Globus pallidus (tissue), 1 donor: ENCODE measurements around the gene CUEDC1.

Experiments
- DNase-seq: peaks from one replicate; pipeline ENCODE4 v3.0.0-alpha.2; 2015; ENCODE audit warnings: low spot score

Gene CUEDC1

DNA sequence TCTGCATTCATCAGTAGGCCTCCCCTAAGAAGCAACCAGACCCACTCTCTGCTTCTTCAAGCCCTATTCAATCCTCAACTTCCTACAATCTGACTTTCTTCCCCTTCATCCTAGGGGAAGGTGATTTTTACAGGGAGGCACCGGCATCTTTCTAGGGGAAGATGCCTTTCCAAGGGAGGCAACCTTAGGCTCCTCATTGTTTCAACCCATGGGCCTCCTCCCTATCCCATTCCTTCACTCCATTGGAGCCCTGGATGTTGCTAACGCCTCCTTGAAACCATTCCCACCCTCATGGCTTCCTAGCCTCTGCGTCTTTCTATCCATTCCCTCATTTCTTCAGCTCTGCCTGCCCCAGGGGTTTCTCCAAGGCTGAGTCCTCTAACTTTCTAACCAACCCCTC, 2.7 kb upstream of the CUEDC1 start:
- DNase-seq: no peak

DNA sequence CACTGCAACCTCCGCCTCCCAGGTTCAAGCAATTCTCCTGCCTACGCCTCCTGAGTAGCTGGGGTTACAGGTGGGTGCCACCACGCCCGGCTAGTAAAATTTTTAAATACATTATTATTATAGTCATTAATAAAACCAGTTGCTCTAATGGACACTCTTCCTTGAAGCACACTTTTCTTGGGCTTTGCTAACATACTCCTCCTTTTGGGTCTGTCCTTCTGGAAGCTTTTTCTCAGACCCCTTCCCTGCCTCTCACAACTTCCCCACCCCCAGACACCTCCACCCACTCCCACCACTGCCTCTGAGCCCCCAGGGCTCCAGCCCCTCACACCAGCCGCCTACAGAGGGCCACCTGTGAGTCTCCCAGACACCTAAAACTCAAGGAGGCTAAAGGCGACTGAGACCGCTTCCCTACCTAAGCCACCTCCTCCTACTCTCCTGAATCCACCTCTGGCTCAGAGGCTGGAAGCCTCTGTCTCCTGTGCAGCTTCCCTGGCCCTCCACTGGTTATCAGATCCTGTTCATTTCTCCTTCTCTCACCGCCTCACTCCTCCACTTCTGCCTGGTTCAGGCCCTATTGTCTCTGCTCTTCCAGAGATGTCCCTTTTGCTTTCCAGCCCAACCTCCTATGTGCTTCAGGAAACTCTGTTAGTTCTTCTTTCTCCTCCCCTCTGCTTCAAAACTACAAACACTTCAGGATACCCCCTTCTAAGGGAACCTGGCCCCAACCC, 2.1 kb upstream of the CUEDC1 start:
- no peak for DNase-seq

DNA sequence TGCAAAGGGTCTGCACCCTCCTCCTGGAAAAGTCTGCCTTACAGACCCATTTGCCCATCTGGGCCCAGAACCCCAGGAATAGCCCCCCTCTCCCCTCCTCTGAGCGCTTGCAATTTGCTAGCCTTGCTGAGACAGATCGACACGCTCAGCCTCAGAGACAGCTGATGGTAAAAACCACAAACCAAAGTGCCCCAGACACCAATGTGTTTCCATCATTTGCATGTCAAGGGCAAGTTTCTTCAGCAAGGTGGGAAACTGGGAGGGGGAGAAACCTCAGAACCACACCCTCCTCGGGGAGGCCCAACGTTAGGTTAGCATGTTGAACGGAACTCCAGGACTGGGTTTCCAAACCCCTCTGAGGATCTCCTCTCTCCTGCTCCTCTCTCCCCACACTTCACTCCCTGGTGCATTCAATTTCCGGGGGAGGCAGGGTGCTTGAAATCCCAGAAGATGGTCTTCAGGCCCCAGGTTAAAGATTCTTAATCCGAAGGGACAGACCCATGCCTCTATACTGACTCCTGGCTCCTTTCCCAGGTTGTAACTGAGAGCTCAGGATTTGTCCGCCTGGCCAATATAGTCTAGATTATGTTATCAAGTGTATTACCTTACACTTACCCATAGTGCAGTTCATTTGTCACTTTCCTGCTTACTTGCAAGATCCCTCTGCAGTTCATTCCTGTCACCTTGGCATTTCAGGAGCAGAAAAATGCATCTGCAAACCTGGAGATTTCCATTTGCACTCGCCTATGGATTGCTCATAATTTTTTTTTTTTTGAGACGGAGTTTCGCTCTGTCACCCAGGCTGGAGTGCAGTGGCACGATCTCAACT, 1.3 kb upstream of the CUEDC1 start:
- no peak for DNase-seq

DNA sequence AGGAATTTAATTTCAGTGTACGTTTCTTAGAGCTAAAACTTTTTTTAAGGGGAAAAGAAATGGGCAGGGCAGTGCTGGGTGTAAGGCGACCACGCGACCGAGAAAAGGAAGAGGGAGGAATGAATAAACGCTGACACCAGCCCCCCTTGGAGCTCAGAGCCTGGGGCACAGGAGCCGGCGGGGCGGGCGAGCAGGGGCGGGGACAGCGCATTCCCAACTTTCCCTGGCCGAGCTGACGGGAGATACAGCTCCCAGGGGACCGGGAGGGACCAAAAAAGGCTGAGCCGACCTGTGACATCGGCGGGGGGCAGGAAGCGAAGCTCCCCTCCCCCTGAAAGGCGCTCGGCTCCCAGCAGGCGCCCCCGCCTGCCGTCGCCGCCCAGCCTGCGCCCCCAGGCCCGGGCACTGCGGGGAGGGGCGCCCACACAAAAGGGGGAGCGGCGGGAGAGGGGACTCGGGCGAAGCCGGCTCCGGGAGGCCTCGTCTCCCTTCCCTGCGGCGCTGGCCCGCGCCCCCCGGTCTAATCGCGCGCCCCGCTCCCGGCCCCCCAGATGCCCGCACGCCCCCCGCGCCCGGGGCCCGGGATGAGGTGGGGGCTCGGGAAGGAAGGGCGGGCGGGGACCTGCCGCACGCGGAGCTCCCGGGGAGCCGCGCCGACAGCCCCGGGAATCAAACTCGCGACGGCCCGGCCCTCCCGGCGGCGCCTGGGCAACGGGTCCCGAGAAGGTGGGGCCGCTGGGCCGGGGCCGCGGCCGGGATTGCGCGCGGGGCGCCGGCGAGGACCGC, 622 bp downstream of the CUEDC1 start:
- peak; percentile 74 for DNase-seq

DNA sequence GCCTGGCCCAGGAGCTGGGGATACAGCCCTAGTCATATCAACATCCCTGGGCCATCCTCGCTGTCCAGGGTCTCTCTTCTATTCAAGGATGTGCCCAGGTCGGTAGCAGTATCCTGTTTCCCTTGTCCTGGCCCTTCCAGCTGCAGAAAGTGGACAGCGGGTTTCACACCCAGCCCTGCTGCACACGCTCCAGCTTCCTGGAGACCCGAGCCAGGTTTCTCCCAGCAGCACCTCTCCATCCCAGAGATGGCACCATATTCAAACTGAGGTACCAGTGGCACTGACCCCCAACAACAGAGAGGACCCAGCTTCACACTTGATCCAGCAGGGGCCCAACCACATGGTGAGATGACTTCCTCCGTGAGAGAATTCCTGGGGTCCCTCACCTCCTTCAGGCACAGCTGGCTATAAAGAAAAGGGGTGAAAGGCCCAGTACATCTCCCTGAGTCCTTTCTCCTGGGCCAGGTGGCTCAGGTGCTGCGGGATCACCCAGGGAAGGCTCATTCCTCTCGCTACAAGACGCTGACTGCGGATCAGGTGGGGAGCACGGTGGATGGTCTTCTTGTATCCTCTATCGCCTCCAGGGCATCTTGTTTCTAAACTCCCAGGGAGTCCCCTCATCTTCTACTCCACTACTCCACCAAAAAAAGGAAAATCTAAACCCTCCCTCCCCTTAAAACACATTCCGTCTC, 1.4 kb downstream of the CUEDC1 start:
- DNase-seq: no peak

DNA sequence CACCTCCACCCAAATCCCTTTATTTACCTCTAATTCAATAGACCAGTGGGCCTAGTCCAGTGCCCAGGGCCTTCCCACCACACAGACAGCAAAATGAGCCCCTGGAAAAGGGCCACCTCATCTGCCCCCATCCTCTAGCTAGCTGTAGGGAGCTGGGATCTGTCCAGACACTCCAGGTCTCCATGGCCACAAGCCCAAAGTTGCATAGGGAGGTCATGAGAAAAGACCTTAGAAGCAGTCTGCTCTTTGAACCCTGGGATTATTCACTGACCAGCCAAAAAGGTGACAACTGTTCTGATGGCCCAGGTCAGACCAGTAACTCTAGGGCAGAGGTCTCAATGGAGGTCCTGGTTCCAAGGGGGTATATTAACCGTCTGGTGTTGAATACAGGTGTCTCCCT, 2.0 kb downstream of the CUEDC1 start:
- DNase-seq: no peak

DNA sequence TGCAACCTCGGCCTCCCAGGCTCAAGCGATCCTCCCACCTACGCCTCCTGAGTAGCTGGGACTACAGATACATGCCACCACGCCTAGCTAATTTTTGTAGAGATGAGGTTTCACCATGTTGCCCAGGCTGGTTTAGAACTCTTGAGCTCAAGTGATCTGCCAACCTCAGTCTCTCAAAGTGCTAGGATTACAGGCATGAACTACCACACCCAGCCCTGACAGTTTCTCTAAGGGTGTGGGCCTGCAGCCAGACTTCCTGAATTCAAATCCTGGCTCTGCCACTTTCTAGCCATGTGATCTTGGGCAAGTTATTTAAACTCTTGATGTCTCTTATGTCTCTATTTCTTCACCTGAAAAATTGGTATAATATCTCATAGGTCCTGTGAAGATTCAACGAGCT, 5.6 kb downstream of the CUEDC1 start:
- peak; percentile 29 for DNase-seq

DNA sequence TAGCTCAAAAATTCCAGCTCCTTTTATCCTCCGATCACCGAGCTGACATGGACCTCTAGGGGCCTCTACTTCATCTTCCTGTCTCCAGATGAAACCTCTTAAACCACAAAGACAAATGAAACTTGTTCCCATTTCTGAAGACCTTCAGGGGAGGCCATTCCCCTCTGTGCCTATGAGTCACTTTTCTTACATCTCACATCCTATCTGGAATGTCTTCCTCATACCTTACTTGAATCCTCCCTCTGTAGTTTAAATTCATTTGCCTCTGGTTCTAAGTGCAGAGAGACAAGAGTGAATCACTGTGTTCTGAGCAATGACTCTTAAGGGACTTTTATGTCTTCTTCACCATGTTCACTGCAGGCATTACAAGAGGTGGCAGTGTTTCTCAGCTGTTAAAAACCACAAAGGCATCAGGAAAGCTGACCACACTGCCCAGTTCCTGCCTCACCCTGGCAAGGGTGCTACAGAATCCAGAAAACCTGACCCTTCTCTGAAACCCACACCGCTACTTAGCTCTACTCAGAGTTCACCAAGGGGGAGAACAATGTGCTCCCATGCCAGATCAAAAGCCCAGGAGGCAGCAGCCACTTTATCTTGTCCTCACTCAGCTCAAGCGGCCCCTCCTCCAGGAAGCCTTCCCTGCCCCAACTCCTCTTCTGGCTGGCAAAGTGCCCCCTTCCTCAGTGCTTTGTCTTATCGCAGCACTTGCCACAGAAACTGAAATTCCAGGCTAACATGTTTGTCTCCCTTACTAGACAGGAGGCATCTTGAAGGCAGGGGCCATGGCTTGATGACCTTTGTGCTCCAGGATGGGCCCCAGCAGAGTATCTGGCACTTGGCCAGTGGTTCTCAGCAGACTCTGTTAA, 6.4 kb downstream of the CUEDC1 start:
- DNase-seq: peak; percentile 65

DNA sequence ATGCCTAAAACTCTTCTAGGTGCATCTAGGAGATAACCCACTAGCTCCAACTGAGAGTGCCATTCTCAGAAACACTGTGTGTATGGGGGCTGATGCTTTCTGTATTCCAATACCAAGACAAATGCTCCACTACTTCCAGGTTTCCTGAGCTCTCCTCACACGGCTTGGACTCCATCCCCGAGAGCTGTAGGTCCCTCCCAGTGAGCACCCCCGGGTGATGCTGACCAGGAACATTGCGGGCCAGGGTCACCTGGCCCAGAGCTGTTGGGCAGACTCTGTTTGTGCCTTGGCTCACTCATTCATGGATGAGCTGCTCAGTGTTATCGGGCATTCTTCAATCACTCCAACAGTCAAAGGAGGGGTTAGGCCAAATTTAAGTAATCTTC, 7.0 kb downstream of the CUEDC1 start:
- DNase-seq: no peak

DNA sequence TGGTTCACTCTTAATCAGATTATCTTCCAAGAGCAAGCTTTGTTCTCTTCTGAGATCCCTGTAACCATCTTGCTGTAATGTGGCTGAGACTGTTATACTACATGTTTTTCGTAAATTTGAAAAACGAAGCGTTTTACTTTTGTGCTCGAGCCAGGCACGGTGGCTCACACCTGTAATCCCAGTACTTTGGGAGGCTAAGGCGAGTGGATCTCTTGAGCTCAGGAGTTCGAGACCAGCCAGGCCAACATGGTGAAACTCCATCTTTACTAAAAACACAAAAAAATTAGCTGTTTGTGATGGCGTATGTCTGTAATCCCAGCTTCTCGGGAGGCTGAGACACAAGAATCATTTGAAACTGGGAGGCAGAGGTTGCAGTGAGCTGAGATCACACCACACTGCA, 7.8 kb downstream of the CUEDC1 start:
- DNase-seq: no peak

DNA sequence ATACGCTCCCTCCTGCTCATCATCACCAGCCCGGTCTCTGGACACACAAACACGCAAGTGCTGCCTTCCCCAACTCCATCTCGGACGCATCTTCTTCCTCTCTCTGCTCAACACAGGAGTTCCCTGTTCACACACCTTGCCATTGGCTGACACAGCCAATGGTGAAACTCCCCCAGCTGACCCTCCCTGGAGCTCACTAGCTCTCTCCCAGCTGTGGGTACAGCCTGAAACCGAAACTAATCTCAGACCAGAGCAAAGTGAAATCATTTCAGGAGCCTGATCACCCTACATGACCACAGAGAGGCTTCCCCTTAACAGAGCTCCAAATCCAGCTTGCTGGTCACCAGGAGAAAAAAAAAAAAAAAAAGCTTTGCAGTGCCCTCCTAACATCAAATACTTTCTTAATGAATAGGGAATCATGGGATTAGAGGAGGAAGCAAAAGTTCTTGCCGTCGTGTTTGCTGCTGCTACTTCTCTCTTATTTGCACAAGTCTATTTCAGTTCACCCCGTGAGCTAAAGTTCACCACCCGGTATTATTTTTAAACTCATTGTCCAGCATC, 8.3 kb downstream of the CUEDC1 start:
- peak; percentile 78 for DNase-seq

DNA sequence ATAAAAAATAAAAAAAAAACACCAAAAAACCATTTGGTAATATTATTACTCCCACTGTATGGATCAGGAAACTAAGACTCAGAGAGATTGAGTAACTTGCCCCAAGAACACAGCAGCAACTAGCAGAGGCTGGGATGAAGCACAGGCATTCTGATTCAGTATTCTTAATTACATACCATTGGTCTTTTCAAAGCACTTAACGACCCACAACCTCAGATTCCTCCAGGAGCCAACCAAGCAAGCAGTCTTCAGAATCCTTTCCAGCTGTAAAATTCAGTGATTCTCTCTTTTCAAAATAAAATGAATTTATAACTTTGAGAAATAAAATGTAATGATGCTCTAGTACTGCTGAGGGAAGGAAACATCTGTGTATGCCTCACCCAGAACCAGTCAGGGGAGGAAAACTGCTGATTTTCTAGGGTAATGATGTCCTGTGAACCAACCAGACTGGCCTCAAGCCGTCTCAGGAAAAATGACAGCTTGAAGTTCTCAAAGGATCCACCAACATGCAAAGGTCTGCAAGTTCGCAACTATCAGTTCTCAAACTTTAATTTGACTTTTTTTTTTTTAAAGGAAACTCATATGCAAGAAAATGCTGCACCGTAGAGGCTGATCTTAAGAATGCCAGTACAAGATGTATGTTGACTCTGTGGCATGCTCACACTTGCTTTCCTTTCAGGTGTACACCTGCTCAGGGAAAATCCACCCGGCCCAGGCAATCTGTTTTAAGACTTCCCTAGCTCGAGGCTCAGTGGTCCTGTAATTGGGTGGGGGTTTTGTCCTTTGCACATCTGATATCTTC, 9.0 kb downstream of the CUEDC1 start:
- DNase-seq: no peak

DNA sequence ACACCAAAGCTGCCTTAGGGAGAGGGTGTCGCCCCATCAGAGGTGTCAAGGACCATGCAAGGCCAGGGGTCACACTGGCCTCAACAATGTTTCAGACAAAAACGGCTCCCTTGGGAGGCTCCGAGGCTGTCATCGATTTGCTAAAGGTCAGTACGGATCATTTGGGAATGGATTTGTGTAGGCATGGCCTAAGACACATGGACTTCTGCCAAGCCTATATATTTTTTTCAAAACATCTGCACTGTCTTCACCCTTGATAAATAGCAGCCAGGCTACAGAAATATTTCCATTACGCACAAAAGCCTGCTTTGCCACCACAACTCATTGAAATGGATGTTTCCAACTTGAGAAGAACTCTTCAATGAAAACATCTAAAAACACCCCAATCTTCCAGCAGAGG, 10.3 kb downstream of the CUEDC1 start:
- DNase-seq: no peak

DNA sequence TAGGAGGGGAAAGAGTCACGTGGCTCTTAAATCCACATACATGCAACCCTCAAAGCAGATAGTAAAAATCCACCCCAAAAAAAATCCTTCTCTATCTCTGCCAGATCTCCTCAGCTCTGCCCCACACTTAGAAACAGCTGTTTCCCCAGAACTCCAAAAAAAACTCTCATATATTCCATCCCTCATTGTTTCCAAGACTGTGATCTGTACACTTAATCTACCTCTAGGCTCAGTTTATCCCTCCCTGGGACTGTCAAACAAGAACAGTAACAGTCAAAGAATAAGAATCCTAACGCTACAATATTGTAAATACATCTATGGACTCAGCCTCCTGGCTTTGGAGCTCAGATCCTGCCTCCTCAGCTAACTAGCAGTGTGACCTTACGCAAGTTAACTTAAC, 11.6 kb downstream of the CUEDC1 start:
- DNase-seq: no peak

DNA sequence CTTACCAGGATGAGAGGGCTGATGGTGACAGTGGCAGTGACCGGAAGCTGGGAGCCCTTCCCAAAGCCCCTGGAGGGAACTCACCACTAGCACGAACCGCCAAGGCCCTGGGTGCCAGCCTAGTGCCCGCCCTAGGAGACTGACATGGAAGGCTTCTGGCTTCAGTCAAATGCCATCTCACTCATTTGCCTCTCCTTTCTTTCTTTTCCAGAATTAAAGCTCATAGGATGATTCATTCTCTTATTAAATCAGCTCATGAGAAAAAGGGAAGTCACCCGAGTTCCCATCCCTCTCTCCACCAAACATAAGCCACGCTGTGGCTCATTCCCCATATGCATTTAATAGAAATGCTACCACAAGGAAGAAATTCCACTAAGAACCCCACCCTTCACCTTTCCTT, 12.1 kb downstream of the CUEDC1 start:
- peak; percentile 38 for DNase-seq

DNA sequence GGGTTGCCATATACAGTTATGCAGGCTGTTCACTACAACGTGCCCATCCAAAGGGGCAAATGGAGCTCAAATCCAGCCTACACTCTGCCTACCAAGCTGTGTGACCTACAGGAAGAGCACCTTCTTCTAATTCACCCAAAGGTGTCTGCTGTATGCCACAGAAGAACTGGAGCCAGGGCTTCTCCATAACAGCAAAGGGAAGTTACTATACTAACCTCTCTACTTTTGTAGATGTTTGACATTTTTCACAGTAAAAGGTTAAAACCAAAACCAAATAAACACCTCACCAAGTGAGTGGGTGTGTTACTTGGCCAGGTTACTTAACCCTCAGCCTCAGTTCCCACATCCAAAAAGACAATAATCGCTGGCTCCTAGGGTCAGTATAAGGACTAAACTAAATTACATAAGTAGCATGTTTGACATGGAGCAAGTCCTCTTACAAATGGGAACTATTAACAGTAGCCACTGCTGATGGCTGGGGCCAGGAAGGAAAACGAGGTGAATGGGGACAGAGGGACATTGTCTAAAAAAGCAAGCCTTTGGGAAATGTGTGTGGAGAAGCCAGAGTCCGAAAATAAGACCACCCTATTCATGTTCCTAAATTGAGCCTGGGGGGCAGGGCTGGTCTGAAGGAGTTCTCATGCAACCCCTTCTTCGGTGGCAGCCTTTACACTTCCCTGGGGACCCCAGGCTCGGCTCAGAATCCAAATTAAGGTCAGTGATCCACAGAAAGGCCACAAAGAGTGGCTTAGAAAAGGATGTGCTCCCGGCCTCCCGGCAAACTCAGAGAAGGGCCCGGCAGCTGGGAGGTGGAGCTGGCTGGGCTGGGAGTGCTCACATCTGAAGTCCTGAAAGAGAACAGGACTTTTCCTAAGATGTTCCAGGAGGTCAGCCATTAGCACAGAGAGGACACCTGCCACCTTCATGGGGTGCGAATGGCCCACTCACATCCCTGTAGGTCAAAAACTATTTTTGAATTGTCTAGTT, 13.5 kb downstream of the CUEDC1 start:
- DNase-seq: peak; percentile 57

DNA sequence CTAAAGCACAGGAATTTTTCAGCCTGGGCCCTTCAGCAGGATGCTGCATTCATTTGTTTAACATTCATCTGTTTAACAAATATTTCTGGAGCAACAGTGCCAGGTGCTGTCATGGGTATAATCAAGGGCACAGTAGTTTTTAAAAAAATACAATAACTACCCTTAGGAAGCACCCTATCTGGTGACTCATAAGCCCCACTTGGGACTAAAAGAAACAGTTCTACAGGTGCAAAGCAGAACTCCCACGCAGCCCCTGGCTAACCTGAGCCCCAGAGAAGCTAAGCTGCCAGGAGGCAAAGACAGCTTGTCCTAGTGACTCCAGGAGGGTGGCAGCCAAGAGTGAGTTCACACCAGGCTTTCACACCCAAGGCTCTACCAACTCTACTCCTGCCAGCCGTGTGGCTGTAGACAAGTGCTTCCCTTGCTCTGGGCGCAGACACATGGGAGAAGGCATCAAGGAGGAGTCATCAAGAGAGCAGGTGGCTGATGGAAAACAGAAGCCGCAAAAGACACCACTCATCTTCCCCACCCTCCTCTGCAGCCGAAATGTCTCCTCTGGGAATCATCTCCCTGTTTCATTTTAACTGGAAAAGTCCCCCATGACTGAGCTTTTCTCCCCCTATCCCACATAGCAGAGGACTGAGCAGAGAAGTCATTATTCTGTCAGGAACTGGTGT, 14.4 kb downstream of the CUEDC1 start:
- peak; percentile 74 for DNase-seq

DNA sequence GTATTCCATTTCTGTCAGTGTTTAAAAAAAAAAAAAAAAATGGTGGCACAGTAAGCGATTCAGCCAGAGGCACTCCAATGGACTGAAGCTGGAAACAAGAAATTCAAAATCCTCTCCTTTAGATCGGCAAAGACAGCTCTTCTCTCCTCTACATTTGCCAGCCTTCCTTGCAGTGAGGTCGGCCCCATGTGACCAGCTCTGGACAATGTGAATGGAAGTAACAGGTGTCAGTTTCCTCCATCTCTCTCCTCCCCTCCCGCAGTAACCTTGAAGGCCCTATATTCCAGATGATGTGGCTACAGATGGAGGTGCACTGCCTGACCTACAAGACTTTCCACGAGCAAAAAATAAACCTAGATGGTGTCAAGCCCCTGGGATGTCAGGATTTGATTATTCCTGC, 15.0 kb downstream of the CUEDC1 start:
- peak; percentile 75 for DNase-seq
